IMR-90 (cell line): ENCODE results near the gene SEMA5A.

Source experiments
- BHLHE40 ChIP-seq: fragments of 150-350 bp; IDR thresholded peaks from 2 replicates; pipeline ENCODE4 v1.6.1; 2016; ENCODE audit warnings: mild to moderate bottlenecking, low read depth, low read length
- POLR2A ChIP-seq: IDR thresholded peaks from 2 replicates; pipeline ENCODE4 v1.6.1; 2012; ENCODE audit warnings: mild to moderate bottlenecking, low read depth, low read length
- RAD21 ChIP-seq: IDR thresholded peaks from 2 replicates; pipeline ENCODE4 v1.6.1; 2012; ENCODE audit warnings: low read length, improper control_type of control experiment
- RFX5 ChIP-seq: IDR thresholded peaks from 2 replicates; pipeline ENCODE4 v1.8.0; 2012; ENCODE audit warnings: low read depth, mild to moderate bottlenecking, low read length, moderate library complexity
- TF ChIP-seq, protein P1 (sequence below): fragments of 150-350 bp; IDR thresholded peaks from 2 replicates; pipeline ENCODE4 v1.6.1; 2017; ENCODE audit warnings: mild to moderate bottlenecking, antibody characterized with exemption, low read length, low read depth
- TF ChIP-seq, protein P2 (sequence below): fragments of 150-350 bp; IDR thresholded peaks from 2 replicates; pipeline ENCODE4 v1.6.1; 2016; ENCODE audit warnings: low read depth, mild to moderate bottlenecking, low read length, moderate library complexity, borderline replicate concordance
- TF ChIP-seq, protein P3 (sequence below): conservative IDR thresholded peaks from 2 replicates; pipeline ENCODE4 v1.5.1; 2012; ENCODE audit warnings: mild to moderate bottlenecking, low read depth, low read length, improper control_type of control experiment

DNA sequence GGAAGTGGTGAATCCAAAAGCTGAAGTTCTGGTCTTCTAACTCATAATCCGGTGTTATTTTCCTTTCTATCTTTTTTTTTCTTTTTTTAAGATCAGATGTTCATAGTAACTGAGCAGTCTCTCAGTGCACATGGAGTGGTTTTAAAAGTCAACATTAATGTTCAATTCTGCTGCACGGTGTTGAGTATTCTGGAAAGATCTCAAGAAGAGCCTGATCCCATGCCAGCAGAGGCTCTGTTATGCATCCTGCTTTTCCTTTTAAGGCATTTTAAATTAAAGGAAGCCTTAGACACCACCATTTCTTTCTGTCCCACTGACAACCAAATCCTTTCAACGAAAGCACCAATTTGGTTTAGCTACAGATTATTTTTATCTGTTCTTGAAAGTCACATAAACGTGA lies 33.4 kb downstream of the SEMA5A start:
- TF ChIP-seq, protein P1, sequence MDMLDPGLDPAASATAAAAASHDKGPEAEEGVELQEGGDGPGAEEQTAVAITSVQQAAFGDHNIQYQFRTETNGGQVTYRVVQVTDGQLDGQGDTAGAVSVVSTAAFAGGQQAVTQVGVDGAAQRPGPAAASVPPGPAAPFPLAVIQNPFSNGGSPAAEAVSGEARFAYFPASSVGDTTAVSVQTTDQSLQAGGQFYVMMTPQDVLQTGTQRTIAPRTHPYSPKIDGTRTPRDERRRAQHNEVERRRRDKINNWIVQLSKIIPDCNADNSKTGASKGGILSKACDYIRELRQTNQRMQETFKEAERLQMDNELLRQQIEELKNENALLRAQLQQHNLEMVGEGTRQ = no peak
- TF ChIP-seq, protein P2, sequence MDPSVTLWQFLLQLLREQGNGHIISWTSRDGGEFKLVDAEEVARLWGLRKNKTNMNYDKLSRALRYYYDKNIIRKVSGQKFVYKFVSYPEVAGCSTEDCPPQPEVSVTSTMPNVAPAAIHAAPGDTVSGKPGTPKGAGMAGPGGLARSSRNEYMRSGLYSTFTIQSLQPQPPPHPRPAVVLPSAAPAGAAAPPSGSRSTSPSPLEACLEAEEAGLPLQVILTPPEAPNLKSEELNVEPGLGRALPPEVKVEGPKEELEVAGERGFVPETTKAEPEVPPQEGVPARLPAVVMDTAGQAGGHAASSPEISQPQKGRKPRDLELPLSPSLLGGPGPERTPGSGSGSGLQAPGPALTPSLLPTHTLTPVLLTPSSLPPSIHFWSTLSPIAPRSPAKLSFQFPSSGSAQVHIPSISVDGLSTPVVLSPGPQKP = no peak
- TF ChIP-seq BHLHE40 = no peak
- TF ChIP-seq, protein P3, sequence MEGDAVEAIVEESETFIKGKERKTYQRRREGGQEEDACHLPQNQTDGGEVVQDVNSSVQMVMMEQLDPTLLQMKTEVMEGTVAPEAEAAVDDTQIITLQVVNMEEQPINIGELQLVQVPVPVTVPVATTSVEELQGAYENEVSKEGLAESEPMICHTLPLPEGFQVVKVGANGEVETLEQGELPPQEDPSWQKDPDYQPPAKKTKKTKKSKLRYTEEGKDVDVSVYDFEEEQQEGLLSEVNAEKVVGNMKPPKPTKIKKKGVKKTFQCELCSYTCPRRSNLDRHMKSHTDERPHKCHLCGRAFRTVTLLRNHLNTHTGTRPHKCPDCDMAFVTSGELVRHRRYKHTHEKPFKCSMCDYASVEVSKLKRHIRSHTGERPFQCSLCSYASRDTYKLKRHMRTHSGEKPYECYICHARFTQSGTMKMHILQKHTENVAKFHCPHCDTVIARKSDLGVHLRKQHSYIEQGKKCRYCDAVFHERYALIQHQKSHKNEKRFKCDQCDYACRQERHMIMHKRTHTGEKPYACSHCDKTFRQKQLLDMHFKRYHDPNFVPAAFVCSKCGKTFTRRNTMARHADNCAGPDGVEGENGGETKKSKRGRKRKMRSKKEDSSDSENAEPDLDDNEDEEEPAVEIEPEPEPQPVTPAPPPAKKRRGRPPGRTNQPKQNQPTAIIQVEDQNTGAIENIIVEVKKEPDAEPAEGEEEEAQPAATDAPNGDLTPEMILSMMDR = no peak
- TF ChIP-seq RFX5 = no peak
- TF ChIP-seq RAD21 = no peak
- TF ChIP-seq POLR2A = no peak
